MM.1S (cell line): ENCODE results near the gene AIP.
"Not testable (repeated sequence)": the region's sequence is repeated elsewhere in the genome, so short reads cannot be mapped to it uniquely, and the experiment has no call there.

Experiments
- CTCF ChIP-seq: fragments of 300-600 bp; sonication (generic); IDR thresholded peaks from 2 replicates; pipeline ENCODE4 v1.5.1; 2016; ENCODE audit warnings: antibody characterized with exemption, low read length, mixed read lengths
- EZH2phosphoT487 ChIP-seq: fragments of 300-600 bp; sonication (generic); IDR thresholded peaks from 2 replicates; pipeline ENCODE4 v1.6.1; 2018; ENCODE audit warnings: antibody characterized with exemption, low read length

DNA sequence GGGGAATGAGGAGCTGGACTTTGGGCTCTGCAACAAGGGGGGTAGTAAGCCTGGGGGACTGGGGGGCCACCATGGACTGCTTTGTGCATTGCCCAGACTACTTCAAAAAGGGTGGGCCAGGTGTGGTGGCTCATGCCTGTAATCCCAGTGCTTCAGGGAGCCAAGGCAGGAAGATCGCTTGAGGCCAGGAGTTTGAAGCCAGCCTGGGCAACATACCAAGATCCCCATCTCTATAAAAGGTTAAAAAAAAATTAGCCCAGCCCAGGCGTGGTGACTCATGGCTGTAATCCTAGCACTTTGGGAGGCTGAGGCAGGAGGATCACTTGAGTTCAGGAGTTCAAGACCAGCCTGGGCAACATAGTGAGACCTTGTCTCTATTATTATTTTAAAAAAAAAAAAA lies 17.3 kb upstream of the AIP start:
- not testable (repeated sequence) for TF ChIP-seq CTCF, EZH2phosphoT487
